Mesenteric fat pad (tissue), 1 donor: ENCODE data around the gene IFITM2. TPM values are rescaled to one million over a fixed set of nuclear protein-coding genes. Genes with fewer than 3 reads are reported as not detected.
"Not testable (repeated sequence)": the region's sequence is repeated elsewhere in the genome, so short reads cannot be mapped to it uniquely, and the experiment has no call there.

Experiments used
- DNase-seq: peaks from one replicate; pipeline ENCODE4 v3.0.0-alpha.2; 2020; ENCODE audit warnings: low spot score
- total RNA-seq: library from RNA; stranded (reverse); fragmentation: NEBNext Ultra II Directional; extraction: Animal tissue kit (Norgen Biotek cat#: 25700); gene quantifications from one replicate; pipeline ENCODE4 v1.2.1, GENCODE V29; 2021
- donor health status: DM: yes; HTN: yes; CAD: no.

Gene IFITM2
- total RNA-seq, 1 donor from 2014 or later, result 657 TPM

- no peak for DNase-seq
Measured at GRCh38 chr11:306645-307371, 808 bp upstream of the IFITM2 start.

GRCh38 chr11:308740-309665, 1.4 kb downstream of the IFITM2 start:
- not testable (repeated sequence) for DNase-seq

- DNase-seq, result not testable (repeated sequence)
Measured at GRCh38 chr11:309979-310572, 2.5 kb downstream of the IFITM2 start.

- not testable (repeated sequence) for DNase-seq
Measured at GRCh38 chr11:311013-311748, 3.6 kb downstream of the IFITM2 start.

- no peak for DNase-seq
Measured at GRCh38 chr11:312092-312816, 4.6 kb downstream of the IFITM2 start.

- no peak for DNase-seq
Measured at GRCh38 chr11:313304-313786, 5.7 kb downstream of the IFITM2 start.

- DNase-seq, result no peak
Measured at GRCh38 chr11:313787-314553, 6.4 kb downstream of the IFITM2 start, which contains the start of gene IFITM1. IFITM1 (plus strand) TSS chr11:314040; CDS start chr11:314171, 131 bp downstream.

GRCh38 chr11:314554-314875, 6.9 kb downstream of the IFITM2 start:
- DNase-seq, result not testable (repeated sequence)

- DNase-seq, result no peak
Measured at GRCh38 chr11:315051-315481, 7.5 kb downstream of the IFITM2 start.

- DNase-seq, result no peak
Measured at GRCh38 chr11:315516-315994, 7.9 kb downstream of the IFITM2 start.

GRCh38 chr11:316031-316701, 8.6 kb downstream of the IFITM2 start:
- no peak for DNase-seq

- no peak for DNase-seq
Measured at GRCh38 chr11:316891-317301, 9.3 kb downstream of the IFITM2 start.

GRCh38 chr11:317668-318404, 10.2 kb downstream of the IFITM2 start:
- peak; percentile 49 for DNase-seq

- DNase-seq, result peak; percentile 79
Measured at GRCh38 chr11:318405-319120, 10.9 kb downstream of the IFITM2 start.

GRCh38 chr11:319121-319887, 11.7 kb downstream of the IFITM2 start:
- peak; percentile 85 for DNase-seq

- peak; percentile 20 for DNase-seq
Measured at GRCh38 chr11:319888-320273, 12.3 kb downstream of the IFITM2 start.

GRCh38 chr11:324156-324555, 16.5 kb downstream of the IFITM2 start:
- DNase-seq, result peak; percentile 80
